ENCODE measurements around the gene ATXN3L.
"Not testable (repeated sequence)": the region's sequence is repeated elsewhere in the genome, so short reads cannot be mapped to it uniquely, and the experiment has no call there.

ATXN3L gene

DNA sequence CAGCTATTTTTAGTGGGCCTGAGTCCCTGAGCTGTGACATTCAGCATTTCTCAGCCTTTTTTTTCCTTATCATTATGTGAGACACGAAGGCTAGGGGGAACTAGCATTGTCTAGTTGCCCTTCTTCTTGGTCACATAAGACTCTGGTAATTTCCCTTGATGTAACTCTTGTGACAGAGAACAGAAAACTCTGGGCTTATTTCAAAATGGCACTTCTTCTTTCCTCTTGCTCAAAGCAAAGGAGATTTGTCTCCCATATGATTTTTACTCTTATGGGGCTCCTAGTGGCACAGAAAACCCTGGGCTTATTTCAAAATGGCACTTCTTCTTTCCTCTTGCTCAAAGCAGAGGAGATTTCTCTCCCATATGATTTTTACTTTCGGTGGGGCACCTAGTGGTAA is 14.7 kb downstream of the ATXN3L start:
- no peak for DNase-seq (ENCODE audit: low read depth in 2 of 2)

GRCh38 chrX:13304052-13304451 is 15.8 kb downstream of the ATXN3L start:
- no peak for DNase-seq (ENCODE audit: low read depth in 2 of 2)

DNA sequence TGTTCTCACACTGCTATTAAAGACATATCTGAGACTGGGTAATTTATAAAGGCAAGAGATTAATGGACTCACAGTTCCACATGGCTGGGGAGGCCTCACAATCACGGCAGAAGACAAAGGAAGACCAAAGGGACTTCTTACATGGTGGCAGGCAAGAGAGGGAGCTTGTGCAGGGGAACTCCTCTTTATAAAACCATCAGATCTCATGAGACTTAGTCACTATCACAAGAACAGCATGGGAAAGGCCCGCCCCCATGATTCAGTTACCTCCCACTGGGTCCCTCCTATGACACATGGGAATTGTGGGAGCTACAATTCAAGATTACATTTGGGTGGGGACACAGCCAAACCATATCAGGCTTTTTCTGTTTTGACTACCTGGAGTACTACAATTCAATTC is 16.6 kb downstream of the ATXN3L start:
- DNase-seq (ENCODE audit: low read depth in 2 of 2): not testable (repeated sequence)

- DNase-seq (ENCODE audit: low read depth in 2 of 2): no peak
Observed at GRCh38 chrX:13298836-13299235, 21.0 kb downstream of the ATXN3L start.

- no peak for DNase-seq (ENCODE audit: low read depth in 2 of 2)
Observed at GRCh38 chrX:13295841-13296240, 24.0 kb downstream of the ATXN3L start.

- DNase-seq (ENCODE audit: low read depth in 2 of 2): no peak
Observed at GRCh38 chrX:13293700-13294099, 26.2 kb downstream of the ATXN3L start.

- DNase-seq (ENCODE audit: low read depth in 2 of 2): no peak
Observed at GRCh38 chrX:13290891-13291614, 28.8 kb downstream of the ATXN3L start.

DNA sequence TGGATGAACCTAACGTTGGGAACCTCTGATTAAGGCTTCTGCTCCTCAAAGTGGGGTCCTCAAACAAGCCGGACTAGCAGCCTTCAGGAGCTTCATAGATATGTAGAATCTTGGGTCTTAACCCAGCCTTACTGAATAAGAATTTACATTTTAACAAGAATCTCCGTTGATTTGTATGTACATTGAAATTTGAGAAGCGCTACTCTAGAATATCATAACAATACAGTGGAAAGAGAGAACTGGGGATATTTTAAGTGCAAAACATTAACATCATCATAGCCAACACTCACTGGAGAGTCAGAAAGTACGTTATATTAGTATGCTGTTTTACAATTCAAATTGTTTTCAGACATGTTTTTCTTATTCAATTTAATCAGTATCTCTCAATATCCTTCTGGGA is 31.2 kb downstream of the ATXN3L start:
- no peak for DNase-seq (ENCODE audit: low read depth in 2 of 2)

DNA sequence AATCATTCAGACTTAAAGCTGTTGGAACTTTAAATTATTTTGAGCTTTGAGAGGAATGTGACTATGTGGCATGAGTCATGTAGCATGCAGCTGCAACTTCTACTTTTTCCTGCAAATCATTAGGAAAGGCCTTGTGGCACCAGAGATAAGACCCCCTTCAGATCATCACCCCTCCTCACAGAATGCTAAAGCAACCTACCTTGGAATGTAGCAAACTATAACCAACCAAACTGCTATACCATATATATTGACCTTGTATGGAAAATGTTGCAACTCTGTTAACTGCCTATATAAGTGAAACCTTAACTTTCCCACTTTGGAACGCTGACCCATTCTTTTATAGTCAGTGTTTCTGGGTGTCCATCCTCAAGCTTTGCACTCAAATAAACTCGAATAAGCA is 32.0 kb downstream of the ATXN3L start:
- DNase-seq (ENCODE audit: low read depth in 2 of 2): no peak

GRCh38 chrX:13285693-13286092 is 34.2 kb downstream of the ATXN3L start:
- no peak for DNase-seq (ENCODE audit: low read depth in 2 of 2)

DNA sequence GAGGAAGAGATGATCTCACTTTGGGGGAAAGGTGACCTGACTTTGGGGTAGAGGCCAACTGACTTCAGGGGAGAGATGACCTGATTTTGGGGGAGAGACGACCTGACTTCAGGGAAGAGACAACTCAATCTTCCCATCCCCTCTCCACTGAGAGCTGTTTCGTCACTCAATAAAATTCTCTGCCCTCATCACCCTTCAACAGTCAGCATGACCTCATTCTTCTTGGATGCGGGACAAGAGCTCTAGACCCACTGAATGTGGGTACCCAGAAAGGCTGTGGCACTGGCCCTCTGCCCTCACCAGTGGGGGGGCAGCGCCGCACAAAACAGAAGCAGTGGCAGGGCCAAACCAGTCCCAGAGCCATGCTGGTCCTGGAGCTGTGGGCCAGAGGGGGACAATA is 34.6 kb downstream of the ATXN3L start:
- no peak for DNase-seq (ENCODE audit: low read depth in 2 of 2)

GRCh38 chrX:13284570-13284969 is 35.3 kb downstream of the ATXN3L start:
- DNase-seq (ENCODE audit: low read depth in 2 of 2): no peak

- no peak for DNase-seq (ENCODE audit: low read depth in 2 of 2)
Observed at GRCh38 chrX:13283950-13284546, 35.8 kb downstream of the ATXN3L start.

GRCh38 chrX:13283512-13283911 is 36.3 kb downstream of the ATXN3L start:
- no peak for DNase-seq (ENCODE audit: low read depth in 2 of 2)

- no peak for DNase-seq (ENCODE audit: low read depth in 2 of 2)
Observed at GRCh38 chrX:13281289-13281688, 38.6 kb downstream of the ATXN3L start.

DNA sequence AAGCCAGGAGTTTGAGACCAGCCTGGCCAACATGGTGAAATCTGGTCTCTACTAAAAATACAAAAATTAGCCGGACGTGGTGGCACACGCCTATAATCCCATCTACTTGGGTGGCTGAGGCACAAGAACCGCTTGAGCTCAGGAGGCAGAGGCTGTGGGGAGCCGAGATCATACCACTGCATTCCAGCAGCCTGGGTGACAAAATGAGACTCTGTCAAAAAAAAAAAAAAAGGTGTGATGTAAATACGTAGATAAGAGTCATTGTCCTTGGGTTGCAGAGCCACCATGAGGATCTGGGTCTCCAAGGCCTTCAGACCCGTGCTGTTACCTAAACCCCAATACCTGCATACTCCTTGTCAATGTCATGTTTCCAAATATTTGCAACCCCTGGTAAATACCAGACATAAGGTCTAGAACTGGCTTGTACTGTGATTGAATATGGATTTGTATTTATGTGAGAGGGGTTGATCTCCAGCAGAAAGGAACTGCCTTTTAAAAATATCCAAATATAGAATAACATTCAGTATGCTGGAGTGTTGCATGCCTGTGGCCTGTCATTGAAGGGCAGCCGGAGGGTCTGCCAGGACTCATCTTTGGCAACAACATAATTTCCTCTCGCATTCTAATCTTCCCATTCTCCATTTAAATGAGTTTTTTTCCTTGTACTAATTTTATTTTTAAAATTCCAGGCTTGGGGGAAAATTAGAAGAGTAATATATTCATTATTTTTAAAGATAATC is 40.4 kb downstream of the ATXN3L start:
- DNase-seq (ENCODE audit: low read depth in 2 of 2): no peak

- DNase-seq (ENCODE audit: low read depth in 2 of 2): no peak
Observed at GRCh38 chrX:13277539-13277938, 42.3 kb downstream of the ATXN3L start.

GRCh38 chrX:13276991-13277390 is 42.9 kb downstream of the ATXN3L start:
- no peak for DNase-seq (ENCODE audit: low read depth in 2 of 2)

GRCh38 chrX:13275031-13275430 is 44.8 kb downstream of the ATXN3L start:
- DNase-seq (ENCODE audit: low read depth in 2 of 2): no peak

DNA sequence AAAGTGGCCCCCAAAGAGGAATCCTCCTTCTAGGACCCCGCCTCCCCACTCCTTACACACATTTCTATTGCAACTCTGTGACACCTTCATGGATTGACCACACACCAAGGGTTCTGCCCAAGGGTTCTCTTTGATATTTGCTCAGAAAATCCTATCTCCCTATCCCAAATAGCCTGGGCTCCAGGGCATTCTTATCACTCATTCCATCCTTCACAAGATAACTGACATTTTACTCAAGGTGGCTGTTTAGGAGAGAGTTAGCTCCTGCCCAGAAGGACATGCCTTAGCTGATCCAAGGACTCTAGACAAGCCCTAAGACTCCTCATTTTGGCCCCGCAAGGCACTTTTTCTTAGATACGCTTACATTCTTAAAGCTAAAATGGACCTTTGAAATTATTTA is 47.4 kb downstream of the ATXN3L start:
- DNase-seq (ENCODE audit: low read depth in 2 of 2): no peak

GRCh38 chrX:13271511-13271910 is 48.3 kb downstream of the ATXN3L start:
- no peak for DNase-seq (ENCODE audit: low read depth in 2 of 2)

- DNase-seq (ENCODE audit: low read depth in 2 of 2): no peak
Observed at GRCh38 chrX:13270360-13270759, 49.5 kb downstream of the ATXN3L start.

- DNase-seq (ENCODE audit: low read depth in 2 of 2): no peak
Observed at GRCh38 chrX:13268874-13269273, 51.0 kb downstream of the ATXN3L start.
